PC-9 (cell line): ENCODE data around the gene PTTG1IP.

Source experiments
- EZH2 ChIP-seq: fragments of 200-600 bp; sonication (generic); IDR thresholded peaks from 2 replicates; pipeline ENCODE4 v1.8.0; 2017; ENCODE audit warnings: antibody characterized with exemption, low read depth
- TF ChIP-seq, protein P1 (sequence below): fragments of 200-600 bp; sonication (generic); conservative IDR thresholded peaks from 2 replicates; pipeline ENCODE4 v1.6.1; 2017; ENCODE audit warnings: mixed run types, antibody characterized with exemption, mild to moderate bottlenecking, moderate library complexity

DNA sequence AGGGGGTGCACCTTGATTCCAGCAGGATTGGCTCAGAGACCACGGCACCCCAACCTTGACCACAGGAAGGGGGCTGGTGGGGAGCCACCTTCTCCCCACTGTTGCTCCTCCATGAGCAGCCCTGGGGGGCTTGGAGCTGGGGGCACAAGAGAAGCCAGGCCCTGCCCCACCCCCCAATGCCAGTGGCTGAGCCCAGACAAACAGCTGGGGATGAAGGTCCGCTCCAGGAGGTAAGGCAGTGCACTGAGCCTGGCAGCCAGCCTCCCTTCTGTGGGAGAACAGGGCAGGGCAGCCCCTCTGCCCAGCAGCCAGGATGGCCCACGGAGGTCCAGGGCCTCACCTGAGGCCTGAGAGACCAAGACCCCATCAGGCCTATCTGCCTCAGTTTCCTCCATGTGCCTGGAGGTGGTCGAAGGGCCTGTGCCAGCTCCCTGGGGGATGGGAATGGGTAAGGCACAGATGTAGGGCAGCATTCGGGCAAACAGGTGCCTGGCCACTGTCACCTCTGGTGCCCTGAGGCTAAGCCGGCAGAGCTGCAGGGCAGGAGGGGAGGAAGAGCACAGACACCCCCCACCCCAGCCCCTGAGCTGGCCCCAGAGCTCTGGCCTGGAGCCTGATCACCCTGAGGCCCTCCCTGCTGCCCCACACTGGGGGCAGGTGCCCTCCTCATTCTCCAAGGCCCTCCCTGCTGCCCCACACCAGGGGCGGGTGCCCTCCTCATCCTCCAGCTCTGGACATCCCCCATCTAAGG lies 40.1 kb upstream of the PTTG1IP start:
- no peak for TF ChIP-seq EZH2
- TF ChIP-seq, protein P1, sequence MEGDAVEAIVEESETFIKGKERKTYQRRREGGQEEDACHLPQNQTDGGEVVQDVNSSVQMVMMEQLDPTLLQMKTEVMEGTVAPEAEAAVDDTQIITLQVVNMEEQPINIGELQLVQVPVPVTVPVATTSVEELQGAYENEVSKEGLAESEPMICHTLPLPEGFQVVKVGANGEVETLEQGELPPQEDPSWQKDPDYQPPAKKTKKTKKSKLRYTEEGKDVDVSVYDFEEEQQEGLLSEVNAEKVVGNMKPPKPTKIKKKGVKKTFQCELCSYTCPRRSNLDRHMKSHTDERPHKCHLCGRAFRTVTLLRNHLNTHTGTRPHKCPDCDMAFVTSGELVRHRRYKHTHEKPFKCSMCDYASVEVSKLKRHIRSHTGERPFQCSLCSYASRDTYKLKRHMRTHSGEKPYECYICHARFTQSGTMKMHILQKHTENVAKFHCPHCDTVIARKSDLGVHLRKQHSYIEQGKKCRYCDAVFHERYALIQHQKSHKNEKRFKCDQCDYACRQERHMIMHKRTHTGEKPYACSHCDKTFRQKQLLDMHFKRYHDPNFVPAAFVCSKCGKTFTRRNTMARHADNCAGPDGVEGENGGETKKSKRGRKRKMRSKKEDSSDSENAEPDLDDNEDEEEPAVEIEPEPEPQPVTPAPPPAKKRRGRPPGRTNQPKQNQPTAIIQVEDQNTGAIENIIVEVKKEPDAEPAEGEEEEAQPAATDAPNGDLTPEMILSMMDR, result no peak
